ENCODE measurements around the gene BICD2. TPM values are rescaled to one million over a fixed set of nuclear protein-coding genes. Genes with fewer than 3 reads are reported as not detected.

BICD2 gene
- total and polyA plus RNA-seq, 2 of the 13 experiments (the other 11 are each of a cell fraction or from before 2014, with no cell fraction given): 5.1 to 17.4 TPM

GRCh38 chr9:92746567-92747458 is 17.8 kb downstream of the BICD2 start (continued):
- no peak for TF ChIP-seq ZBTB4 (CRISPR knock-in tag; IDR thresholded peaks at IDR 0.05; ENCODE audit: borderline replicate concordance)
- no peak for TF ChIP-seq KLF12 (CRISPR knock-in tag; IDR thresholded peaks at IDR 0.05; ENCODE audit: borderline replicate concordance)
- no peak for TF ChIP-seq ZNF18 (CRISPR knock-in tag; IDR thresholded peaks at IDR 0.05; ENCODE audit: insufficient replicate concordance)
- TF ChIP-seq U2AF1 (optimal IDR thresholded peaks at IDR 0.05; ENCODE audit: low read depth, low read length): no peak
- no peak for TF ChIP-seq ZNF629 (CRISPR knock-in tag; conservative IDR thresholded peaks at IDR 0.05)
- no peak for TF ChIP-seq ZNF775 (CRISPR knock-in tag; IDR thresholded peaks at IDR 0.05; ENCODE audit: borderline replicate concordance)
- no peak for TF ChIP-seq ZNF17 (CRISPR knock-in tag; IDR thresholded peaks at IDR 0.05)
- no peak for TF ChIP-seq GPN1 (CRISPR knock-in tag; IDR thresholded peaks at IDR 0.05; ENCODE audit: borderline replicate concordance)
- no peak for TF ChIP-seq CC2D1A (CRISPR knock-in tag; IDR thresholded peaks at IDR 0.05)
- no peak for TF ChIP-seq ZNF281 (CRISPR knock-in tag; IDR thresholded peaks at IDR 0.05; ENCODE audit: borderline replicate concordance)
- TF ChIP-seq SALL1 (CRISPR knock-in tag; IDR thresholded peaks at IDR 0.05): 0 out of 2 replicates have a peak, but pooled peaks have one; percentile 8
- TF ChIP-seq RXRB (CRISPR knock-in tag; IDR thresholded peaks at IDR 0.05; ENCODE audit: borderline replicate concordance): no peak
- TF ChIP-seq HNRNPL (IDR thresholded peaks at IDR 0.05; ENCODE audit: low read depth, low read length): 0 out of 2 replicates have a peak, but pooled peaks have one; percentile 31
- TF ChIP-seq ZFP91 (CRISPR knock-in tag; IDR thresholded peaks at IDR 0.05; ENCODE audit: borderline replicate concordance): peak; percentile 16; the same call in 1 of the 2 replicates
- TF ChIP-seq ZNF513 (CRISPR knock-in tag; conservative IDR thresholded peaks at IDR 0.05): no peak
- no peak for TF ChIP-seq TEAD3 (CRISPR knock-in tag; optimal IDR thresholded peaks at IDR 0.05; ENCODE audit: borderline replicate concordance)
- TF ChIP-seq KLF6 (CRISPR knock-in tag; IDR thresholded peaks at IDR 0.05): no peak

Data from HepG2 (cell line).